CD4-positive, alpha-beta T cell treated with Interleukin-17A for 4 hours (primary cell): Measurements from ENCODE around the gene TMEM240.
"Not testable (repeated sequence)": the region's sequence is repeated elsewhere in the genome, so short reads cannot be mapped to it uniquely, and the experiment has no call there.

Experiments used
- DNase-seq: peaks from one replicate; pipeline ENCODE4 v3.0.0-alpha.2; 2020; ENCODE audit warnings: mixed read lengths

TMEM240 gene

GRCh38 chr1:1539310-1540089 is 924 bp downstream of the TMEM240 start:
- no peak for DNase-seq

DNA sequence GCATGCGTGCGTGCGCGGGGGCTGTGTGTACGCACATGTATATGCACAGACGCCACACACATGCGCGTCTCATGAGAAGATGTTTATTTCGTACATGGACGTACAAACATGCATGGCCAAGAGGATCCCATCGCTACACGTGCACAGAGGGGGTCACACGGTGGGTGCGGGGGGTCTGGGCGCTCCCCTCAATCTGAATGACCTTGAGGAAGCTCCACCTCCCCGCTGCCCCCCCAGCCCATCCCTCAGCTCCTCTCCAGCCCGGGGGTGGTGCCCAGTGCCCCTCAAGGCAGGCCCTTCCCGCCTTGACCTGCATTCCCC is 1.5 kb downstream of the TMEM240 start:
- DNase-seq, result no peak

- no peak for DNase-seq
Observed at GRCh38 chr1:1538334-1538733, 2.1 kb downstream of the TMEM240 start.

DNA sequence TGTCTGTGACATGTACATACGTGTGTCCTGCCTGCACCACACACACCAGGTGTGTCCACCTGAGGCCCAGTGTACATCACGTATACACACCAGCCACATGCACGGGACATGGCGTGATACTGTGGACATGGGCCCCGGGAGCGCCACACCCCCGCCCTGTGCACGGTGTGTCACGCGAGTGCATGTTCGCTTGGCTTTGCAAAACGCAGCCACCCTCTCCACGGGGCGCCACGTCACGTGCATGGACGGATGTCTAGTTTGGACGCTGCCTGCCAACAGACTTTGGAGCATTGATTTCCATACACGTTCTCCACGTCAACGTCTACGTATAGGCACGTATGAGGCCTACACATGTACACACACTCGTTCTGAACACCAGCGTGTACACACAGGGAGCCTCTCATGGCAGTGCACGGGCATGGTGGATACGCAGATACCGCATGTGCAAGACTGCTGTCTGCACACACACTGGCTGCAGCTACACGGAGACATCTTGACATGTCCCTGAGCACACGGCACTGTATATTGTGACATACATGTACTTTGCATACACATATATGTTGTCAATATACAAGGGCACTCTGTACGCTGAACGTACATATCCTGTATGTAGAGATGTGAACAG is 2.7 kb downstream of the TMEM240 start:
- DNase-seq, result no peak

- DNase-seq, result no peak
Observed at GRCh38 chr1:1536938-1537546, 3.4 kb downstream of the TMEM240 start.

GRCh38 chr1:1536019-1536937 is 4.1 kb downstream of the TMEM240 start:
- no peak for DNase-seq

DNA sequence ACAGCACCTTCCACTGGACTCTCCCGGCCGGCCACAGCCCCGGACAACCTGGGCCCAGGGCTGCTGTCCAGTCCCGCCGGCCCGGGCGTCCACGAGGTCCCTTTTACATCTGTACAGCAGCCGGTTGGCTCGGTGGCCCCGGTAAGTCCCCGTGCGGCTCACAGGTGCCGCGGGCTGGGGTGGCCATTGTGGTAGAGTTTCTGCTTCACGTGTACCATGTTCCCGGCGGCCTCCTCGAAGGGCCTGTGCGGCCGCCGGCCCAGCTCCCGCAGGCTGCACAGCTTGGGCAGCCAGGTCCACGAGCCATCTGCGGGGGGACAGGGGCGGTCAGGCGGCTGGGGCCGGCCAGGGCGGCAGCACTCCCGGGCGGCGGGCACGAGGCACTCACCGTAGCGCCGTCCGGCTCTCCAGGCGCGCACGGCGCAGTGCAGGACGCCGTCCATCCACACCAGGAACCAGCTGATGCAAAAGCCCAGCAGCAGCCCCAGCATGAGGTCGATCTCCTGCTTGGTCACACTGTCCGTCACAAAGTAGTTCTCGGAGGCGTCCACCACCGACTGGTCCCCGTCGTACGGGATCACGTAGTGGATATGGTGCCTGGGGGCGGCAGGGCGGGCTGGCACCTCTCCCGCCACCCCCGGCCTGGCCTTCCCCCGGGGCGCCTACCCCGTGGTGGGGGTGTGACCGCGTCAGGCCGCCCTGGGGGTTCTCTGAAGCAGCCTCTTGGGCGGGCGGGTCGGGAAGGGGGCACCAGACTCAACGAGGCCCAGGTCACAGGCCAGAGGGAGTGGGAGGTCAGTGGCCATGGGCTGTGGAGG is 5.0 kb downstream of the TMEM240 start:
- DNase-seq, result no peak

- DNase-seq, result no peak
Observed at GRCh38 chr1:1534401-1535154, 5.8 kb downstream of the TMEM240 start.

- DNase-seq, result not testable (repeated sequence)
Observed at GRCh38 chr1:1533894-1534291, 6.5 kb downstream of the TMEM240 start.

DNA sequence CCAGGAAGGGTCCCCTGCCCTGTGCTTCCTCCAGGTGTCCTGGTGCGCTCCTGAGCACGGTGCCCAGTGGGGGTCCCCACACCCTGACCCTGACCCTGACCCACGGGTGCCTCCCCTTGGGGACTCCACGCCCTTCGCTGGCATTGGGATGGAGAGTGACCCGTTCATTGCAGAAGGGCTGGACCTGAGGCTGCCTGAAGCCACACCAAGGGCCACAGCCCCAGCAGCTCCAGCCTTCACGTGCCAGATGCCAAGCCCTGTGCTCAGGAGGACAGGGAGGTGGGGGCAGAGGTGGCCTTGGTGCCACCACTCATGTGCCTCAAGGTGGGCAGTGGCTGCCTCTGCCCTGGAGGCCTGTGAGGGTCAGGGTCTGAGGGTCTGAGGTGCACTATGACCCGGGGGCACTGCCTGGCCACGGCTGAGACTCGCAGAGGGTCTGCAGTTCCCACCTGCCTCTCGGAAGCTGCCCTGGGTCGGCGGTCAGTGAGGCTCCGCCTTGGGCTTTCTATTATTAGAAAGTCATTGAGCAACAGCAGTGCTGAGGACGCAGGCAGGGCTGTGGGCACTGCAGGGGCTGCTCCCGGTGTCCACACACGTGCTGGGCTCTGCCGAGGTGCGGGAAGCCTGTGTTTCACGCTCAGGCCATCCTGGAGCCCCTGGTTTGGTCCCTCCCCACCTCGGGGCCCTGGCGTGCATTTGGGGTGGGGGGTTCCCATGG is 7.1 kb downstream of the TMEM240 start:
- not testable (repeated sequence) for DNase-seq

DNA sequence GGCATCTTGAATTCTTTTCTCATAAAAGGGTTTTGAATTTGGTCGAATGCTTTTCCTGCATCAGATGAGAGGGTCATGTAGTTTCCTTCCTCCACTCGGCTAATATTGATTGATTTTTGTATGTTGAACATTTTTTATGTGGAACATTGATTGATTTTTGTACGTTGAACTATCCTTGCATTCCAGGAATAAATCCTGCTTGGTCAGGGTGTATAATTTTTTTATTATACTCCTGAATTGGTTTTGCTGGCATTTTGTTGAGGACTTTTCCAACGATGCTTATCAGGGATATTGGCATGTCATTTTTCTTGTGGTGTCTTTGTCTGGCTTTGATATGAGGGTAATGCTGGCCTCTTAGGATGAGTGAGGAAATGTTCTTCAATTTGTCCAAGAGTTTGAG is 8.5 kb downstream of the TMEM240 start:
- no peak for DNase-seq

- DNase-seq, result no peak
Observed at GRCh38 chr1:1529936-1530335, 10.5 kb downstream of the TMEM240 start.

GRCh38 chr1:1529321-1529720 is 11.1 kb downstream of the TMEM240 start:
- DNase-seq, result no peak

- DNase-seq, result no peak
Observed at GRCh38 chr1:1528301-1529267, 11.8 kb downstream of the TMEM240 start.

DNA sequence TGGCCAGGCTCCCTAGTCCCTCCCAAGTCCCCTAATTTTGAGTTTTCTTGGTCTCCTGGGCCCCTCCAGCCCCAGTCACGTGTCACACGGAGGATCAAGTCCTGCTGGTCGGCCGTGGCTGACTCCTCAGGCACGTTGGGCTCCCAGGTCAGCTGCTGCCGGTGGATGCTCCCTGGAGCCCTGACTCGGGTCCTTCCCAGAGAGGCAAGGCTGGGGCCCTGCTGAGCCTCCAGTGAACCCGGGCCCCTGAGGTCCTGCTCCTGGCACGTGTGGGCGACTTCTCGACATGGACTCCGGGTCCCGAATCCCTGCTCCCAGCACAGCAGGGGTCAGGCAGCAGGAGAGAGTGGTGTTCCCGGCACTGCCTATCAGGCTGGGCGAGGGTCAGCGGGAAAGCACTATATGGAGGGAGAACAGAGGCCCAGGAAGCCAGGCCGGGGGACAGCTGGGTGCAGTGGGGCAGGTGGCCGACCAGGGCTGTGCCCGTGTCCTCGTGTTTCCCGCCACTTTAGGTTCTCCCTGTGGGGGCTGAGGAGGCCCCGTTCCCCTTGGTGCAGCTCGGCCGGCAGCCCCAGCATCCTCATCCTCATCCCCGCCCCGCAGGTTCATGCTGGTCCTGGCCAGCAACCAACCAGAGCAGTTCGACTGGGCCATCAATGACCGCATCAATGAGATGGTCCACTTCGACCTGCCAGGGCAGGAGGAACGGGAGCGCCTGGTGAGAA is 13.2 kb downstream of the TMEM240 start:
- no peak for DNase-seq

GRCh38 chr1:1526476-1526875 is 13.9 kb downstream of the TMEM240 start:
- DNase-seq, result not testable (repeated sequence)

GRCh38 chr1:1524750-1525383 is 15.6 kb downstream of the TMEM240 start:
- not testable (repeated sequence) for DNase-seq

- not testable (repeated sequence) for DNase-seq
Observed at GRCh38 chr1:1523651-1524050, 16.8 kb downstream of the TMEM240 start.
